Neural progenitor cell (in vitro differentiated cells): ENCODE results near the gene BCL7C.

Source experiments
- CTCF ChIP-seq: fragments of 200-600 bp; sonication (generic); IDR thresholded peaks from 2 replicates; pipeline ENCODE4 v1.5.1; 2017; ENCODE audit warnings: antibody characterized with exemption, mild to moderate bottlenecking
- EZH2 ChIP-seq: fragments of 200-600 bp; sonication (generic); IDR thresholded peaks from 2 replicates; pipeline ENCODE4 v1.6.1; 2017; ENCODE audit warnings: antibody characterized with exemption, mild to moderate bottlenecking, moderate library complexity

GRCh38 chr16:30850246-30850645, 43.6 kb downstream of the BCL7C start:
- TF ChIP-seq CTCF (no peak), EZH2 (no peak)
